Measurements from ENCODE around the gene SNX24. TPM values are rescaled to one million over a fixed set of nuclear protein-coding genes. Genes with fewer than 3 reads are reported as not detected.

The SNX24 gene
- total RNA-seq, 1 experiment from 2014 or later: 10.3 TPM

GRCh38 chr5:122839731-122840130 lies 5.7 kb upstream of the SNX24 start:
- H3F3A ChIP-seq (ENCODE audit: low read length, unreplicated experiment): no peaks in the 10 kb centered on the region
- no peaks in the 10 kb centered on the region for H3K9me3 ChIP-seq (ENCODE audit: low read length)
- H3K27me3 ChIP-seq (ENCODE audit: low read length): no peaks in the 10 kb centered on the region
- H3K27ac ChIP-seq (ENCODE audit: low read length): no peak overlapping the region
- H3K4me2 ChIP-seq (ENCODE audit: low read length): no peak overlapping the region
- H3K36me3 ChIP-seq (ENCODE audit: low read depth, low read length): no peaks in the 10 kb centered on the region
- DNase-seq: no peak
- no peak overlapping the region for H2AFZ ChIP-seq (ENCODE audit: low read length)
- no peak for ATAC-seq
- no TSS peak for BruUV-seq (replicated peaks)
- no peaks in the 10 kb centered on the region for H3K79me2 ChIP-seq (ENCODE audit: low read length)
- H3K4me1 ChIP-seq (ENCODE audit: insufficient read depth, low read length): peaks cover 10% of the 10 kb centered on the region; the same call in 1 of the 2 replicates
- no peak overlapping the region for H3K4me3 ChIP-seq (ENCODE audit: low read length)
- POLR2A ChIA-PET (ENCODE audit: unreplicated experiment): no interaction called here
- no peaks in the 10 kb centered on the region for H4K20me1 ChIP-seq (ENCODE audit: low read length)
- H3K9ac ChIP-seq (ENCODE audit: low read length): no peak overlapping the region
- CTCF ChIA-PET: no interaction called here
- H3K9me2 ChIP-seq (replicated peaks; ENCODE audit: low read length): no peaks in the 10 kb centered on the region
- intact Hi-C loops (cut with micrococcal nuclease): loop anchor here (10.0 kb wide), 1 partner anchor 195 kb away; the partner anchor contains the start of gene PPIC
- no peak for TF ChIP-seq EZH2 (IDR thresholded peaks at IDR 0.05; ENCODE audit: low read length, unreplicated experiment)
- TF ChIP-seq EZH2phosphoT487 (IDR thresholded peaks at IDR 0.05; ENCODE audit: borderline replicate concordance, low read length): no peak
- TF ChIP-seq, protein P1, sequence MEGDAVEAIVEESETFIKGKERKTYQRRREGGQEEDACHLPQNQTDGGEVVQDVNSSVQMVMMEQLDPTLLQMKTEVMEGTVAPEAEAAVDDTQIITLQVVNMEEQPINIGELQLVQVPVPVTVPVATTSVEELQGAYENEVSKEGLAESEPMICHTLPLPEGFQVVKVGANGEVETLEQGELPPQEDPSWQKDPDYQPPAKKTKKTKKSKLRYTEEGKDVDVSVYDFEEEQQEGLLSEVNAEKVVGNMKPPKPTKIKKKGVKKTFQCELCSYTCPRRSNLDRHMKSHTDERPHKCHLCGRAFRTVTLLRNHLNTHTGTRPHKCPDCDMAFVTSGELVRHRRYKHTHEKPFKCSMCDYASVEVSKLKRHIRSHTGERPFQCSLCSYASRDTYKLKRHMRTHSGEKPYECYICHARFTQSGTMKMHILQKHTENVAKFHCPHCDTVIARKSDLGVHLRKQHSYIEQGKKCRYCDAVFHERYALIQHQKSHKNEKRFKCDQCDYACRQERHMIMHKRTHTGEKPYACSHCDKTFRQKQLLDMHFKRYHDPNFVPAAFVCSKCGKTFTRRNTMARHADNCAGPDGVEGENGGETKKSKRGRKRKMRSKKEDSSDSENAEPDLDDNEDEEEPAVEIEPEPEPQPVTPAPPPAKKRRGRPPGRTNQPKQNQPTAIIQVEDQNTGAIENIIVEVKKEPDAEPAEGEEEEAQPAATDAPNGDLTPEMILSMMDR (conservative IDR thresholded peaks at IDR 0.05; ENCODE audit: low read depth, low read length): no peak

- intact Hi-C loops (cut with micrococcal nuclease): loop anchor here (10.0 kb wide), 1 partner anchor 193 kb away; the partner anchor contains the start of gene PPIC
- H4K20me1 ChIP-seq (ENCODE audit: low read length): no peaks in the 10 kb centered on the region
- no peak overlapping the region for H3K9ac ChIP-seq (ENCODE audit: low read length)
- no peak overlapping the region for H3K4me2 ChIP-seq (ENCODE audit: low read length)
- H2AFZ ChIP-seq (ENCODE audit: low read length): no peak overlapping the region
- DNase-seq: no peak
- CTCF ChIA-PET: no interaction called here
- POLR2A ChIA-PET (ENCODE audit: unreplicated experiment): no interaction called here
- peaks cover 9% of the 10 kb centered on the region for H3K79me2 ChIP-seq (ENCODE audit: low read length)
- no peaks in the 10 kb centered on the region for H3K36me3 ChIP-seq (ENCODE audit: low read depth, low read length)
- no peak overlapping the region for H3K4me3 ChIP-seq (ENCODE audit: low read length)
- no TSS peak for BruUV-seq (replicated peaks)
- no peak overlapping the region for H3K27ac ChIP-seq (ENCODE audit: low read length)
- no peaks in the 10 kb centered on the region for H3K9me2 ChIP-seq (replicated peaks; ENCODE audit: low read length)
- no peaks in the 10 kb centered on the region for H3F3A ChIP-seq (ENCODE audit: low read length, unreplicated experiment)
- H3K27me3 ChIP-seq (ENCODE audit: low read length): no peaks in the 10 kb centered on the region
- TF ChIP-seq, protein P1 (conservative IDR thresholded peaks at IDR 0.05; ENCODE audit: low read depth, low read length): no peak
- TF ChIP-seq EZH2phosphoT487 (IDR thresholded peaks at IDR 0.05; ENCODE audit: borderline replicate concordance, low read length) (no peak), EZH2 (IDR thresholded peaks at IDR 0.05; ENCODE audit: low read length, unreplicated experiment) (no peak)
- no peaks in the 10 kb centered on the region for H3K9me3 ChIP-seq (ENCODE audit: low read length)
- no peak for ATAC-seq
- H3K4me1 ChIP-seq (ENCODE audit: insufficient read depth, low read length): peaks cover 19% of the 10 kb centered on the region
Measured at GRCh38 chr5:122842016-122842580, 3.3 kb upstream of the SNX24 start.

- Histone ChIP-seq H3K9ac (ENCODE audit: low read length) (peak overlapping the region; percentile 72), H3K4me1 (ENCODE audit: insufficient read depth, low read length) (peaks cover 37% of the 10 kb centered on the region), H3K27me3 (ENCODE audit: low read length) (no peaks in the 10 kb centered on the region), H3K27ac (ENCODE audit: low read length) (peak overlapping the region; percentile 43), H3F3A (ENCODE audit: low read length, unreplicated experiment) (no peaks in the 10 kb centered on the region), H3K9me3 (ENCODE audit: low read length) (no peaks in the 10 kb centered on the region), H3K4me2 (ENCODE audit: low read length) (peak overlapping the region; percentile 89), H3K36me3 (ENCODE audit: low read depth, low read length) (no peaks in the 10 kb centered on the region), H3K79me2 (ENCODE audit: low read length) (peaks cover 28% of the 10 kb centered on the region), H4K20me1 (ENCODE audit: low read length) (no peaks in the 10 kb centered on the region), H2AFZ (ENCODE audit: low read length) (peak overlapping the region; percentile 95), H3K4me3 (ENCODE audit: low read length) (peak overlapping the region; percentile 84), H3K9me2 (replicated peaks; ENCODE audit: low read length) (no peaks in the 10 kb centered on the region)
- CTCF ChIA-PET: no interaction called here
- intact Hi-C loops (cut with micrococcal nuclease): loop anchor here (10.0 kb wide), 1 partner anchor 190 kb away; the partner anchor contains the start of gene PPIC
- peak; percentile 61 for DNase-seq
- POLR2A ChIA-PET (ENCODE audit: unreplicated experiment): no interaction called here
- ATAC-seq: no peak
- BruUV-seq (replicated peaks): no TSS peak
- TF ChIP-seq EZH2phosphoT487 (IDR thresholded peaks at IDR 0.05; ENCODE audit: borderline replicate concordance, low read length) (no peak), EZH2 (IDR thresholded peaks at IDR 0.05; ENCODE audit: low read length, unreplicated experiment) (no peak)
- TF ChIP-seq, protein P1 (conservative IDR thresholded peaks at IDR 0.05; ENCODE audit: low read depth, low read length): no peak
Measured at GRCh38 chr5:122844136-122844909, 1.1 kb upstream of the SNX24 start.

All from PC-3 (cell line).